ENCODE measurements around the gene LCOR.

DNA sequence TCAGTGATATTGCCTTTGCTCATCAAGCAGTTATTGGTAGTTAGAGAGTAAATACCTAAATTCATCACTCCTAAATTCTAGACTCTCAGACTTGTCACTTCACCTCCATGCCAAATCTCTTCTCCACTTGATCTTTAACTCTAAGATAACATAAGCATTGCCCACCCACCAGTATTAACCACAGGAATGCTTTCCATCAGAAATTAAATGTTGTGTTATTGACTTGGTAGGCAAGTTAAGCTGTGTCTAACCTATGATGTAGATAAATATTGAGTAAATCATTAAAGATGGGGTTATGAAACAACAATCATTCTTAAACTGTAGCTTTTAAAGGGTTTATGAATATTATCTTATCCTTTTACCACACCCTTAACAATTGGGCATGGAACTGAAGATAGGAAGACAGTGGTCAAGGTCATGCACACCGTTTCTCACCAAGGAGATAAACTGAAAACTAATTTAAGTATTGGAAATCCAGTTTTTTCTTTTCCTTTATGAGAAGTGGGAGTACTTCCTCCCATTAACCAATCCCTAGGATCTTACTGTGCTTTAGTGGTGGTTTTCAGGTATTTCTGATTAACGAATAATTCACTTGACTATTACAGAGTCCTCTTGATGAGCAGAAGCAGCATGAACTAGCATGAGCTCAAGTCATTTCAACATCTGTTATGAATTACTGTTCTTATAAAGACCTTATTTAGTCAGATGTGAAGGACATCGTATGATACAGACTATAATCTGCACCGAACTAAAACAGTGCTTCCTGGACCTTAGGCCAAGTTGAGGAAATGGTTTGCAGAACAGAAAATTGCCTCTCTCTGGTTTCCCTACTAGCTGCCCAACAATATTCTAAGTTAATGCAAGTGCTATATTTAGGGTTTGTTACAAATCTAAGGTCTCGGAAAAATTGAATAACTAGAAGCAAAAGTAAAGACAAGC lies 142.0 kb downstream of the LCOR start:
- TF ChIP-seq EZH2 (IDR thresholded peaks at IDR 0.05; ENCODE audit: insufficient read depth, poor library complexity, severe bottlenecking) (no peak), EZH2phosphoT487 (IDR thresholded peaks at IDR 0.05; ENCODE audit: insufficient read depth, low read depth) (no peak)

Data from GM23248 (cell line).